ENCODE data around the gene SMAD1. TPM values are rescaled to one million over a fixed set of nuclear protein-coding genes. Genes with fewer than 3 reads are reported as not detected.

The SMAD1 gene
- total RNA-seq, 1 donor: 30.4 TPM

DNA sequence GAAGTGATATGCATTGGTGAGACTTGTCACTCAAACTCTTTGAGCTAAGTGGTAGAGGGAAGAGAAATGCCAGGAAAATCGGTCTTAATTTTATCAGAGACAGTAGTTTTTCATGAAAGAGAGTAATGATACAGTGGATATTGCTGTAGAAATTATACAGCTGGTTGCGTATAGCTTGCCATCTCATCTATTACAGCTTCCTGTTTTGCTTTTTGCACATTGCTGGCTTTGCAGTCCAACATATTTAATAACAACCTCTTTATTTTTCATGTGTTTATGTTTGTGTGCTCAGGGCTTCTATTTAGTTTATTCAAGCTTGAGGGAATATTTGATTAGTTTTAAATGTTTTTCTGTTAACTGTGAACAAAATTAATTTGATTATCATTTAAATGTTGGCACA lies 11.5 kb downstream of the SMAD1 start:
- H4K20me1 ChIP-seq (ENCODE audit: insufficient read depth, low read length): peaks cover 26% of the 10 kb centered on the region
- H3K79me2 ChIP-seq (ENCODE audit: insufficient read depth, low read length): peaks cover 32% of the 10 kb centered on the region
- no peak for DNase-seq (ENCODE audit: insufficient read length, low spot score, missing footprints)
- H3K36me3 ChIP-seq (ENCODE audit: insufficient read depth, low read length): no peaks in the 10 kb centered on the region
- no peaks in the 10 kb centered on the region for H3K27me3 ChIP-seq (ENCODE audit: insufficient read depth, low read length)
- no peak overlapping the region for H3K27ac ChIP-seq (ENCODE audit: low read depth, low read length)
- H3K9me3 ChIP-seq (ENCODE audit: low read depth, low read length): no peaks in the 10 kb centered on the region
- H3K4me2 ChIP-seq (ENCODE audit: insufficient read depth, low read length): no peak overlapping the region
- H3K4me1 ChIP-seq (ENCODE audit: insufficient read depth, low read length): no peaks in the 10 kb centered on the region
- TF ChIP-seq, protein P1, sequence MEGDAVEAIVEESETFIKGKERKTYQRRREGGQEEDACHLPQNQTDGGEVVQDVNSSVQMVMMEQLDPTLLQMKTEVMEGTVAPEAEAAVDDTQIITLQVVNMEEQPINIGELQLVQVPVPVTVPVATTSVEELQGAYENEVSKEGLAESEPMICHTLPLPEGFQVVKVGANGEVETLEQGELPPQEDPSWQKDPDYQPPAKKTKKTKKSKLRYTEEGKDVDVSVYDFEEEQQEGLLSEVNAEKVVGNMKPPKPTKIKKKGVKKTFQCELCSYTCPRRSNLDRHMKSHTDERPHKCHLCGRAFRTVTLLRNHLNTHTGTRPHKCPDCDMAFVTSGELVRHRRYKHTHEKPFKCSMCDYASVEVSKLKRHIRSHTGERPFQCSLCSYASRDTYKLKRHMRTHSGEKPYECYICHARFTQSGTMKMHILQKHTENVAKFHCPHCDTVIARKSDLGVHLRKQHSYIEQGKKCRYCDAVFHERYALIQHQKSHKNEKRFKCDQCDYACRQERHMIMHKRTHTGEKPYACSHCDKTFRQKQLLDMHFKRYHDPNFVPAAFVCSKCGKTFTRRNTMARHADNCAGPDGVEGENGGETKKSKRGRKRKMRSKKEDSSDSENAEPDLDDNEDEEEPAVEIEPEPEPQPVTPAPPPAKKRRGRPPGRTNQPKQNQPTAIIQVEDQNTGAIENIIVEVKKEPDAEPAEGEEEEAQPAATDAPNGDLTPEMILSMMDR (IDR thresholded peaks at IDR 0.05; ENCODE audit: extremely low read depth, low read depth, low read length): no peak
- H2AFZ ChIP-seq (ENCODE audit: low read length): no peak overlapping the region
- H3K4me3 ChIP-seq (ENCODE audit: insufficient read depth, low read length): no peak overlapping the region

DNA sequence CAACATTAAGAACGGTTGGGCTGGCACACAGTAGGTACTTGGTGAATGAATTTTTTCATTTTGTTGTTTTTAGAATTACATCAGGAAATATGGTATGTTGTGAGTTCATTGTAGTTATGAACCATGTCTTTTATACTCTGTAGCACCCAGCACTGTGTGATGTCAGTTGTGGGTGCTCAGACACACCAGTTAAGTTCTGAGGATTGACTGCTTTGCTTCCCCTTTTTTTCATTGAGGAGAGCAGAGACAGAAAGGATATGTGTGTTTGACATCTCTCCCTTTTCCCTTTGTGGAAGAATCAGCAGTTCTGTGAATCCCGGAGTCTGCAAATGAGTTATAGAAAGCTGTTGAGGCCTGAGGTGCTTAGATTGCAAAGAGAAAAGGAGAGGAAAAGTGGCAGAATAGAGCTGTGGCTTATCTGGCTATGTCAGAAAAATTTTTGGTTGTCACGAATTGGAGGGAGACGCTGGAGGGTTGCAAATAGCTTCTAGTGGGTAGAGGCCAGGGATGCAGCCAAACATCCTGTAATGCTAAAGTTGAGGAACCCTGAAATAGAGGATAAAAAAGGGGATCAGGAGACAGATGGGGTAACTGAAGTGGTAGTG lies 13.1 kb downstream of the SMAD1 start:
- no peak overlapping the region for H3K27ac ChIP-seq (ENCODE audit: low read depth, low read length)
- peaks cover 19% of the 10 kb centered on the region for H4K20me1 ChIP-seq (ENCODE audit: insufficient read depth, low read length)
- H3K27me3 ChIP-seq (ENCODE audit: insufficient read depth, low read length): no peaks in the 10 kb centered on the region
- H3K4me3 ChIP-seq (ENCODE audit: insufficient read depth, low read length): no peak overlapping the region
- TF ChIP-seq, protein P1 (IDR thresholded peaks at IDR 0.05; ENCODE audit: extremely low read depth, low read depth, low read length): no peak
- H3K4me2 ChIP-seq (ENCODE audit: insufficient read depth, low read length): no peak overlapping the region
- H3K4me1 ChIP-seq (ENCODE audit: insufficient read depth, low read length): no peaks in the 10 kb centered on the region
- no peak overlapping the region for H2AFZ ChIP-seq (ENCODE audit: low read length)
- DNase-seq (ENCODE audit: insufficient read length, low spot score, missing footprints): no peak
- peaks cover 22% of the 10 kb centered on the region for H3K79me2 ChIP-seq (ENCODE audit: insufficient read depth, low read length)
- H3K9me3 ChIP-seq (ENCODE audit: low read depth, low read length): no peaks in the 10 kb centered on the region
- H3K36me3 ChIP-seq (ENCODE audit: insufficient read depth, low read length): no peaks in the 10 kb centered on the region

DNA sequence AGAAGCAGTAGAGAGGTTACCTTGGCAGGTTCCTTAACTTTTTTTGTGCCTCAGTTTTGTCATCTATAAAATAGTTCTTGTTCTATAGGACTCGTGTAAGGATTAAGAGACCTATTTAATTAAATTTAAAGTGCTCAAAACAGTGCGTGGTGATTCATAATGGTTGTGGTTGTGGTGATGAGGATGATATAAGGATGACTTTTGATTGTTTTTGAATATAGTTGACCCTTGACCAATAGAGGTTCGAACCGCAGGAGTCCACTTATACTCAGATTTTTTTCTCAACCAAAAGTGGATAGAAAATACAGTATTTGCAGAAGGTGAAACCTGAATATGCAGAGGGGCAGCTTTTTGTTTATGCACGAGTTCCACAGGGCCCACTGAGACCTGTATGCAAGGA lies 14.6 kb downstream of the SMAD1 start:
- Histone ChIP-seq H3K27ac (ENCODE audit: low read depth, low read length) (no peak overlapping the region), H3K27me3 (ENCODE audit: insufficient read depth, low read length) (no peaks in the 10 kb centered on the region), H3K4me2 (ENCODE audit: insufficient read depth, low read length) (no peak overlapping the region), H3K36me3 (ENCODE audit: insufficient read depth, low read length) (no peaks in the 10 kb centered on the region), H3K9me3 (ENCODE audit: low read depth, low read length) (no peaks in the 10 kb centered on the region), H3K4me3 (ENCODE audit: insufficient read depth, low read length) (no peak overlapping the region), H3K79me2 (ENCODE audit: insufficient read depth, low read length) (peaks cover 17% of the 10 kb centered on the region), H2AFZ (ENCODE audit: low read length) (no peak overlapping the region), H4K20me1 (ENCODE audit: insufficient read depth, low read length) (peaks cover 19% of the 10 kb centered on the region), H3K4me1 (ENCODE audit: insufficient read depth, low read length) (no peaks in the 10 kb centered on the region)
- no peak for DNase-seq (ENCODE audit: insufficient read length, low spot score, missing footprints)
- TF ChIP-seq, protein P1 (IDR thresholded peaks at IDR 0.05; ENCODE audit: extremely low read depth, low read depth, low read length): no peak

DNA sequence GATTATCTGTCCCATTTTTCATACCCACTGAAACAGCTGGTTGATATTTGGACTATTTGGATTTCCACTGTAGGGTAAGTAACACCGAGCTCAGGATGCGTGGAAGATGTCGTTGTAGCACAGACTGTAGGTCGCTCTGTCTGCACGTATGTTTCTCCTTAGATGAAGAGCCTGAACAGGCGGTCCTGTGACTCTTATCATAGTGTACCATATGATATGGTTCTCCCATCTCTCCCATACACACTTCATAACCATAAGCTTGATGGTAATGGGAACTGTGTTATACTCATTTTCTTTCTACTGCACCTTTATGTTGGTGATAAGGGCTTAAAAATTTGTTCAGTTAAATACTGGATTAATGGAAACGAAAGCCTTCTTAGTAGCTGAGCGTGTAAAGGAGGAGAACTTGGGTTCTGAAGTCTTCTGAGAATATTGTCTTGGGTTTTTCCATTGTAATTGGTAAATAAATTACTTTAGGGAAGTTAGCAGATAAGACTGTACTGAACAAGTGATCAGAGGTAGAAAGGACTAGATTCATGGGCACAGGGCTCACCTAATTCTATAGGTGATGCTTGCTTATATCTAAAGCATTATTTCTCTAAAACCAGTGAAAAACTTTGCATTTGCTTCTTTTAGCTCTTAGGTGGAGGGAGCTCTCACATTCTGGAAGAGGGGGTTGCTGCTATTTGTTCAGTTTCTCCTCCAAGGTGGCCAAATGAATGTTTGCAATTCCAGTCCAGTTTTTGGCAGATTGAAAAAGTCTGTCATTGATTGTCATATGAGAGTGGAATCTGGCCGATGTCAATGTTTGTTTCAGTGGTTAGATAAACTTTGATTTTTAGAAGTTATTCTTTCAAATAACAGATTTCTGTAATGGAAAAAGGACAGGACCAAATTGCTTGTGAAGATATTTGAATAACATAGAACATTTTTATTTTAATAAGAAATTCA lies 15.8 kb downstream of the SMAD1 start:
- TF ChIP-seq, protein P1 (IDR thresholded peaks at IDR 0.05; ENCODE audit: extremely low read depth, low read depth, low read length): no peak
- Histone ChIP-seq H3K4me3 (ENCODE audit: insufficient read depth, low read length) (no peak overlapping the region), H3K27ac (ENCODE audit: low read depth, low read length) (no peak overlapping the region), H2AFZ (ENCODE audit: low read length) (no peak overlapping the region), H3K9me3 (ENCODE audit: low read depth, low read length) (no peaks in the 10 kb centered on the region), H3K79me2 (ENCODE audit: insufficient read depth, low read length) (peaks cover 15% of the 10 kb centered on the region), H3K36me3 (ENCODE audit: insufficient read depth, low read length) (no peaks in the 10 kb centered on the region), H3K4me1 (ENCODE audit: insufficient read depth, low read length) (no peaks in the 10 kb centered on the region), H3K4me2 (ENCODE audit: insufficient read depth, low read length) (no peak overlapping the region), H3K27me3 (ENCODE audit: insufficient read depth, low read length) (no peaks in the 10 kb centered on the region), H4K20me1 (ENCODE audit: insufficient read depth, low read length) (peaks cover 17% of the 10 kb centered on the region)
- DNase-seq (ENCODE audit: insufficient read length, low spot score, missing footprints): no peak

Data from osteoblast (primary cell).